Mammary epithelial cell (primary cell): Measurements from ENCODE around the gene MPHOSPH9.

ENCODE experiments used
- EZH2 ChIP-seq: IDR thresholded peaks from 2 replicates; pipeline ENCODE4 v1.6.1; 2012; ENCODE audit warnings: low read length, inconsistent platforms, borderline replicate concordance
- TF ChIP-seq, protein P1 (sequence below), 2 donors: IDR thresholded peaks in 1 of 2; conservative IDR thresholded peaks in 1 of 2; 2 replicates each; pipeline ENCODE4 v1.5.1; 2011 to 2012; ENCODE audit warnings: inconsistent platforms in 2 of 2, low read length in 2 of 2, mild to moderate bottlenecking in 2 of 2, control low read depth in 1 of 2, low read depth in 1 of 2; ENCODE audit not compliant: insufficient read depth in 1 of 2; ENCODE audit errors: extremely low read depth in 1 of 2

DNA sequence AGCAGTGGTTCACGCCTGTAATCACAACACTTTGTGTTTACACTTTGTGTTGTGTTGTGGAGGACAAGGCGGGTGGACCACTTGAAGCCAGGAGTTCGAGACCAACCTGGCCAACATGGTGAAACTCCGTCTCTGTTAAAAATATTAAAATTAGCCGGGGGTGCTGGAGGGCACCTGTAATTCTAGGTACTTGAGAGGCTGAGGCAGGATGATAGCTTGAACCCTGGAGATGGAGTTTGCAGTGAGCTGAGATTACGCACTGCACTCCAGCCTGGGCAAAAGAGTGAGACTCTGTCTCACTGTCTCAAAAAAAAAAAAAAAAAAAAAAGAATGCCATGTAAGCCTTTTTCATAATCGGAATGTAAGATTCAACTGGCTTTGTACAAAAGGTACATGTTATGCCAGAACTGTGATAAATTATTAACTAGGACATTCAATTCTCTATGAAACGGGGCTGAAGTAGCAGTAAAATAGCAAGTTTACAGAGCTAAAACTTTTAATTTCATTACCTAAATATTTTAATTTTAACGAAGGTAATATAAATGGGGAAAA lies 68.2 kb downstream of the MPHOSPH9 start:
- TF ChIP-seq, protein P1, sequence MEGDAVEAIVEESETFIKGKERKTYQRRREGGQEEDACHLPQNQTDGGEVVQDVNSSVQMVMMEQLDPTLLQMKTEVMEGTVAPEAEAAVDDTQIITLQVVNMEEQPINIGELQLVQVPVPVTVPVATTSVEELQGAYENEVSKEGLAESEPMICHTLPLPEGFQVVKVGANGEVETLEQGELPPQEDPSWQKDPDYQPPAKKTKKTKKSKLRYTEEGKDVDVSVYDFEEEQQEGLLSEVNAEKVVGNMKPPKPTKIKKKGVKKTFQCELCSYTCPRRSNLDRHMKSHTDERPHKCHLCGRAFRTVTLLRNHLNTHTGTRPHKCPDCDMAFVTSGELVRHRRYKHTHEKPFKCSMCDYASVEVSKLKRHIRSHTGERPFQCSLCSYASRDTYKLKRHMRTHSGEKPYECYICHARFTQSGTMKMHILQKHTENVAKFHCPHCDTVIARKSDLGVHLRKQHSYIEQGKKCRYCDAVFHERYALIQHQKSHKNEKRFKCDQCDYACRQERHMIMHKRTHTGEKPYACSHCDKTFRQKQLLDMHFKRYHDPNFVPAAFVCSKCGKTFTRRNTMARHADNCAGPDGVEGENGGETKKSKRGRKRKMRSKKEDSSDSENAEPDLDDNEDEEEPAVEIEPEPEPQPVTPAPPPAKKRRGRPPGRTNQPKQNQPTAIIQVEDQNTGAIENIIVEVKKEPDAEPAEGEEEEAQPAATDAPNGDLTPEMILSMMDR (conservative IDR thresholded peaks at IDR 0.05 in 1 of 2, IDR thresholded peaks at IDR 0.05 in 1 of 2; ENCODE audit: extremely low read depth in 1 of 2, insufficient read depth in 1 of 2, low read depth in 1 of 2, low read length in 2 of 2): no peak
- no peak for TF ChIP-seq EZH2
